ENCODE results near the gene ATG5. TPM values are rescaled to one million over a fixed set of nuclear protein-coding genes. Genes with fewer than 3 reads are reported as not detected.
"Not testable (repeated sequence)": the region's sequence is repeated elsewhere in the genome, so short reads cannot be mapped to it uniquely, and the experiment has no call there.

Gene ATG5
- total RNA-seq, 6 experiments from 2014 or later, result 19.4 to 24.8 (median 21.5) TPM

DNA sequence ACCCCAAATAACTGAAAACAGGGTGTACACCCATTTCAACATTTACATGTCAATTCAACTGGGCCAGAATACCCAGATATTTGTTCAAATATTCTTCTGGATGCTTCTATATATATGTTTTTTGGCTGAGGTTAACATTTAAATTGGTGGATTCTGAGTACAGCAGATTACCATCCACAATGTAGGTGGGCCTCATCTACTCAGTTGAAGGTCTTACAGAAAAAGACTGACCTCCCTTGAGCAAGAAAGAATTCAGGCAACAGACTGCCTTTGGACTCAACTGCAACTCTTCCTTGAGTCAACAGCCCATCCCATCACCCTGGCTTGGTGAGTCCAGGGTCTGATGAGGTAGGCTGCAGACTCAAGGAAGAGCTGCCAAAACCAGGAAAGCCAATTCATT, 84.1 kb downstream of the ATG5 start:
- TF ChIP-seq, protein P1, sequence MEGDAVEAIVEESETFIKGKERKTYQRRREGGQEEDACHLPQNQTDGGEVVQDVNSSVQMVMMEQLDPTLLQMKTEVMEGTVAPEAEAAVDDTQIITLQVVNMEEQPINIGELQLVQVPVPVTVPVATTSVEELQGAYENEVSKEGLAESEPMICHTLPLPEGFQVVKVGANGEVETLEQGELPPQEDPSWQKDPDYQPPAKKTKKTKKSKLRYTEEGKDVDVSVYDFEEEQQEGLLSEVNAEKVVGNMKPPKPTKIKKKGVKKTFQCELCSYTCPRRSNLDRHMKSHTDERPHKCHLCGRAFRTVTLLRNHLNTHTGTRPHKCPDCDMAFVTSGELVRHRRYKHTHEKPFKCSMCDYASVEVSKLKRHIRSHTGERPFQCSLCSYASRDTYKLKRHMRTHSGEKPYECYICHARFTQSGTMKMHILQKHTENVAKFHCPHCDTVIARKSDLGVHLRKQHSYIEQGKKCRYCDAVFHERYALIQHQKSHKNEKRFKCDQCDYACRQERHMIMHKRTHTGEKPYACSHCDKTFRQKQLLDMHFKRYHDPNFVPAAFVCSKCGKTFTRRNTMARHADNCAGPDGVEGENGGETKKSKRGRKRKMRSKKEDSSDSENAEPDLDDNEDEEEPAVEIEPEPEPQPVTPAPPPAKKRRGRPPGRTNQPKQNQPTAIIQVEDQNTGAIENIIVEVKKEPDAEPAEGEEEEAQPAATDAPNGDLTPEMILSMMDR (IDR thresholded peaks at IDR 0.05), result no peak
- Mint-ChIP-seq H3K27ac (no peak overlapping the region), H3K36me3 (ENCODE audit: low read depth) (peaks cover 17% of the 10 kb centered on the region), H3K27me3 (ENCODE audit: insufficient read depth) (no peaks in the 10 kb centered on the region), H3K9me3 (no peaks in the 10 kb centered on the region), H3K4me3 (no peak overlapping the region), H3K4me1 (ENCODE audit: low read depth) (peaks cover 6% of the 10 kb centered on the region)
- no peak for DNase-seq

- Mint-ChIP-seq H3K4me3 (no peak overlapping the region), H3K9me3 (no peaks in the 10 kb centered on the region), H3K36me3 (ENCODE audit: low read depth) (peaks cover 26% of the 10 kb centered on the region), H3K27ac (no peak overlapping the region), H3K27me3 (ENCODE audit: insufficient read depth) (peaks cover 3% of the 10 kb centered on the region; the same call in 1 of the 2 replicates), H3K4me1 (ENCODE audit: low read depth) (no peaks in the 10 kb centered on the region)
- TF ChIP-seq, protein P1 (IDR thresholded peaks at IDR 0.05), result no peak
- no peak for DNase-seq
These were observed 88.3 kb downstream of the ATG5 start for GRCh38 chr6:106237286-106237685.

- H3K4me1 Mint-ChIP-seq (ENCODE audit: low read depth), result peaks cover 18% of the 10 kb centered on the region
- not testable (repeated sequence) for H3K9me3 Mint-ChIP-seq; DNase-seq; H3K27me3 Mint-ChIP-seq (ENCODE audit: insufficient read depth); H3K4me3 Mint-ChIP-seq; H3K27ac Mint-ChIP-seq
- H3K36me3 Mint-ChIP-seq (ENCODE audit: low read depth), result peaks cover 11% of the 10 kb centered on the region; the same call in 1 of the 2 replicates
These were observed 95.6 kb downstream of the ATG5 start for GRCh38 chr6:106229876-106230445.

DNA sequence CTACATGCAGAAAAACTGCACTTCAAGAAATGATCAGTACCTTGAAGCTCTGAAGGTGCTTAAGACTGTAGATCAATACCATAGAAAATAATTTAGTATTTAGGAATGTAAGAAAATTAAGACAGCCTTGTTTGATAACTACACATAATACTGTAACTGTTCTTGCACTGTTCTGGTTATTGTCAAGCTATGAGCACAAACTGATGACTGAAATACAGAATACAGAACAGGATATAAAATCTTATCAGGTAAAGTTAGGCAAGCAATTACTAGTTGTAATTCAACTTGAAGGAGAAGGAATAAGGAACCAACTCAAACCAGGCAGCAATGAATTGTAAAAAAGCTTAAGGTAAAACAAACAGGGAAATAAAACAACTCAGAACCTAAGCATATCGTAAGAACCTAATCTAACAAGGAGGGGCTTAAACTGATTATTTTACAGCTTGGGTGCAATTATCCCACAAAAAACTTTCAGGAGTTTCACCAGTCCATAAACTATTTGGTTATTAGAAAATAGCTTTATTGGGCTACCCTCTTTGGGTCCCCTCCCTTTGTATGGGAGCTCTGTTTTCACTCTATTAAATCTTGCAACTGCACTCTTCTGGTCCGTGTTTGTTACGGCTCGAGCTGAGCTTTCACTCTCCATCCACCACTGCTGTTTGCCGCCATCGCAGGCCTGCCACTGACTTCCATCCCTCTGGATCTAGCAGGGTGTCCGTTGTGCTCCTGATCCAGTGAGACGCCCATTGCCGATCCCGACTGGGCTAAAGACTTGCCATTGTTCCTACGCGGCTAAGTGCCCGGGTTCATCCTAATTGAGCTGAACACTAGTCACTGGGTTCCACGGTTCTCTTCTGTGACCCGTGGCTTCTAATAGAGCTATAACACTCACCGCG, 97.7 kb downstream of the ATG5 start:
- H3K27ac Mint-ChIP-seq, result no peak overlapping the region
- H3K4me1 Mint-ChIP-seq (ENCODE audit: low read depth), result peaks cover 26% of the 10 kb centered on the region
- TF ChIP-seq, protein P1 (IDR thresholded peaks at IDR 0.05), result no peak
- H3K4me3 Mint-ChIP-seq, result no peak overlapping the region
- H3K9me3 Mint-ChIP-seq, result no peaks in the 10 kb centered on the region
- no peaks in the 10 kb centered on the region for H3K27me3 Mint-ChIP-seq (ENCODE audit: insufficient read depth)
- DNase-seq, result no peak
- peaks cover 4% of the 10 kb centered on the region; the same call in 1 of the 2 replicates for H3K36me3 Mint-ChIP-seq (ENCODE audit: low read depth)

GRCh38 chr6:106226676-106227075, 98.9 kb downstream of the ATG5 start:
- TF ChIP-seq, protein P1 (IDR thresholded peaks at IDR 0.05), result no peak
- DNase-seq, result no peak
- Mint-ChIP-seq H3K4me3 (no peak overlapping the region), H3K9me3 (no peaks in the 10 kb centered on the region), H3K36me3 (ENCODE audit: low read depth) (peaks cover 4% of the 10 kb centered on the region; the same call in 1 of the 2 replicates), H3K4me1 (ENCODE audit: low read depth) (peaks cover 26% of the 10 kb centered on the region), H3K27me3 (ENCODE audit: insufficient read depth) (no peaks in the 10 kb centered on the region), H3K27ac (no peak overlapping the region)

- Mint-ChIP-seq H3K4me3 (no peak overlapping the region), H3K36me3 (ENCODE audit: low read depth) (peaks cover 4% of the 10 kb centered on the region; the same call in 1 of the 2 replicates), H3K9me3 (no peaks in the 10 kb centered on the region), H3K27ac (no peak overlapping the region), H3K4me1 (ENCODE audit: low read depth) (peaks cover 26% of the 10 kb centered on the region), H3K27me3 (ENCODE audit: insufficient read depth) (no peaks in the 10 kb centered on the region)
- TF ChIP-seq, protein P1 (IDR thresholded peaks at IDR 0.05), result no peak
- DNase-seq, result no peak
These were observed 100.0 kb downstream of the ATG5 start for GRCh38 chr6:106225581-106225980.

Measured in HFFc6 (cell line).